GM23248 (cell line): Measurements from ENCODE around the gene IDH3G.

Source experiments
- EZH2 ChIP-seq: fragments of 200-600 bp; sonication (generic); IDR thresholded peaks from 2 replicates; pipeline ENCODE4 v1.6.1; 2018; ENCODE audit warnings: antibody characterized with exemption, mild to moderate bottlenecking; ENCODE audit not compliant: insufficient read depth, poor library complexity, severe bottlenecking
- EZH2phosphoT487 ChIP-seq: fragments of 200-600 bp; sonication (generic); IDR thresholded peaks from 2 replicates; pipeline ENCODE4 v1.6.1; 2018; ENCODE audit warnings: antibody characterized with exemption, moderate library complexity, mild to moderate bottlenecking, low read depth; ENCODE audit not compliant: insufficient read depth

DNA sequence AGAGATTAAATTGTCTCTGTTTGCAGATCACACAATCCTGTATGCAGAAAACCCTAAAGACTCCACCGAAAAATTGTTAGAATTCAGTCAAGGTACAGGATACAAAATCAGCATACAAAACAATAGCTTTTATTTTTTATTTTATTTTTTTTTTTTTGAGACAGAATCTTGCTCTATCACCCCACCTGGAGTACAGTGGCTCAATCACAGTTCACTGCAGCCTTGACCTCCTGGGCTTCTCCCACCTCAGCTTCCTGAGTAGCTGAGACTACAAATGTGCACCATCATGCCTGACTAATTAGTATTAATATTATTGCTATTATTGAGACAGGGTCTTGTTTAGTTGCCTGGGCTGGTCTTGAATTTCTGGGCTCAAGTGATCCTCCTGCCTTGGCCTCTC lies 39.0 kb downstream of the IDH3G start:
- TF ChIP-seq EZH2 (no peak), EZH2phosphoT487 (no peak)
